NCI-H82 treated with DMSO at 0.1 percent for 48 hours (cell line): ENCODE results near the gene PDE10A.

Experiments
- DNase-seq: peaks from one replicate; lab custom pipeline; 2025; ENCODE audit not compliant: unreplicated experiment; lab: John Stamatoyannopoulos, UW

The PDE10A gene

GRCh38 chr6:165678904-165679303 lies 15.9 kb upstream of the PDE10A start:
- no peak for DNase-seq

GRCh38 chr6:165678429-165678828 lies 15.4 kb upstream of the PDE10A start:
- no peak for DNase-seq

- DNase-seq: no peak
Measured at GRCh38 chr6:165677091-165677490, 14.1 kb upstream of the PDE10A start.

- DNase-seq: no peak
Measured at GRCh38 chr6:165676435-165677068, 13.5 kb upstream of the PDE10A start.

GRCh38 chr6:165675120-165675519 lies 12.1 kb upstream of the PDE10A start:
- no peak for DNase-seq

- DNase-seq: no peak
Measured at GRCh38 chr6:165674155-165675029, 11.4 kb upstream of the PDE10A start.

- DNase-seq: no peak
Measured at GRCh38 chr6:165671222-165671768, 8.3 kb upstream of the PDE10A start.

- DNase-seq: no peak
Measured at GRCh38 chr6:165668951-165669350, 5.9 kb upstream of the PDE10A start.

GRCh38 chr6:165665384-165665672 lies 2.3 kb upstream of the PDE10A start:
- no peak for DNase-seq

- DNase-seq: no peak
Measured at GRCh38 chr6:165664559-165665383, 1.7 kb upstream of the PDE10A start.

GRCh38 chr6:165663736-165664558 lies 906 bp upstream of the PDE10A start:
- DNase-seq: no peak

- no peak for DNase-seq
Measured at GRCh38 chr6:165663377-165663735, 315 bp upstream of the PDE10A start.

- DNase-seq: no peak
Measured at GRCh38 chr6:165662041-165662748, 846 bp downstream of the PDE10A start.

- DNase-seq: no peak
Measured at GRCh38 chr6:165661664-165662025, 1.4 kb downstream of the PDE10A start.

GRCh38 chr6:165660857-165661663 lies 2.0 kb downstream of the PDE10A start:
- DNase-seq: no peak

GRCh38 chr6:165659945-165660856 lies 2.8 kb downstream of the PDE10A start:
- no peak for DNase-seq

GRCh38 chr6:165658395-165659058 lies 4.5 kb downstream of the PDE10A start:
- DNase-seq: no peak

- DNase-seq: no peak
Measured at GRCh38 chr6:165657325-165657680, 5.7 kb downstream of the PDE10A start.
